HL-60 (cell line): ENCODE data around the gene PEAK3.

Experiments
- DNase-seq, 2 experiments: peaks; one replicate each; pipeline ENCODE4 v3.0.0-alpha.2; 2010 to 2020; ENCODE audit warnings: low read depth in 1 of 2, low spot score in 1 of 2
- H3K27ac ChIP-seq: fragments of 250-450 bp; sonication (Bioruptor Pico); replicated peaks from 2 replicates; pipeline ENCODE4 v1.5.1; 2020; ENCODE audit warnings: mild to moderate bottlenecking, moderate library complexity
- H3K27me3 ChIP-seq: fragments of 250-450 bp; sonication (Bioruptor Pico); 2 replicates; pipeline ENCODE4 v1.5.1; 2021; ENCODE audit warnings: mild to moderate bottlenecking, moderate library complexity; ENCODE audit not compliant: insufficient read depth, poor library complexity, severe bottlenecking
- H3K4me3 ChIP-seq: replicated peaks from 2 replicates; pipeline ENCODE4 v1.5.1; 2011; ENCODE audit warnings: mild to moderate bottlenecking, control low read depth, low read length; ENCODE audit not compliant: insufficient read depth
- CTCF ChIP-seq: IDR thresholded peaks from one replicate; pipeline ENCODE4 v1.5.1; 2011; ENCODE audit warnings: low read length, control low read depth, inconsistent platforms; ENCODE audit not compliant: insufficient read depth
- GABPA ChIP-seq: IDR thresholded peaks from 2 replicates; pipeline ENCODE4 v1.6.1; 2012; ENCODE audit warnings: low read depth
- POLR2AphosphoS5 ChIP-seq: IDR thresholded peaks from 2 replicates; pipeline ENCODE4 v1.6.1; 2012; ENCODE audit warnings: low read depth
- REST ChIP-seq: IDR thresholded peaks from 2 replicates; pipeline ENCODE4 v1.6.1; 2012; ENCODE audit warnings: low read depth; ENCODE audit not compliant: insufficient replicate concordance
- SPI1 ChIP-seq: IDR thresholded peaks from 2 replicates; pipeline ENCODE4 v1.6.1; 2012; ENCODE audit warnings: low read depth, mild to moderate bottlenecking, borderline replicate concordance

PEAK3 gene

GRCh38 chr19:2288338-2288817 lies 6.4 kb upstream of the PEAK3 start:
- DNase-seq, result no peak
- H3K27ac ChIP-seq, result peak overlapping the region; percentile 100
- H3K27me3 ChIP-seq, result no peaks in the 10 kb centered on the region
- TF ChIP-seq POLR2AphosphoS5 (no peak), GABPA (no peak), SPI1 (no peak), CTCF (no peak), REST (no peak)
- no peak overlapping the region for H3K4me3 ChIP-seq

GRCh38 chr19:2287585-2288337 lies 5.8 kb upstream of the PEAK3 start:
- TF ChIP-seq GABPA (no peak), REST (no peak), SPI1 (no peak), POLR2AphosphoS5 (no peak), CTCF (no peak)
- Histone ChIP-seq H3K27ac (peak overlapping the region; percentile 100), H3K27me3 (no peaks in the 10 kb centered on the region), H3K4me3 (no peak overlapping the region)
- DNase-seq, result no peak

GRCh38 chr19:2286402-2287140 lies 4.6 kb upstream of the PEAK3 start:
- Histone ChIP-seq H3K27ac (no peak overlapping the region), H3K4me3 (no peak overlapping the region), H3K27me3 (no peaks in the 10 kb centered on the region)
- no peak for DNase-seq
- TF ChIP-seq REST, result no peak
- TF ChIP-seq CTCF, result no peak
- TF ChIP-seq SPI1, result no peak
- TF ChIP-seq GABPA, result no peak
- no peak for TF ChIP-seq POLR2AphosphoS5
